GM23338 (cell line): ENCODE measurements around the gene PPP1R18.

ENCODE experiments used
- CREB1 ChIP-seq: fragments of 250-450 bp; sonication (Bioruptor Pico); IDR thresholded peaks from 2 replicates; pipeline ENCODE4 v1.5.0; 2020; ENCODE audit warnings: low read depth, mild to moderate bottlenecking, moderate library complexity
- EZH2 ChIP-seq: fragments of 200-600 bp; sonication (generic); IDR thresholded peaks from one replicate; pipeline ENCODE4 v1.8.0; 2017; ENCODE audit warnings: antibody characterized with exemption, mild to moderate bottlenecking, low read depth; ENCODE audit not compliant: unreplicated experiment
- EZH2phosphoT487 ChIP-seq: fragments of 200-600 bp; sonication (generic); IDR thresholded peaks from one replicate; pipeline ENCODE4 v1.8.1; 2018; ENCODE audit warnings: antibody characterized with exemption; ENCODE audit not compliant: unreplicated experiment
- JUNB ChIP-seq: IDR thresholded peaks from one replicate; pipeline ENCODE4 v1.6.1; 2016; ENCODE audit warnings: antibody characterized with exemption; ENCODE audit not compliant: unreplicated experiment
- NANOG ChIP-seq: IDR thresholded peaks from 2 replicates; pipeline ENCODE4 v1.6.1; 2016; ENCODE audit warnings: antibody characterized with exemption, borderline replicate concordance
- POLR2AphosphoS5 ChIP-seq: IDR thresholded peaks from 2 replicates; pipeline ENCODE4 v1.6.1; 2016; ENCODE audit warnings: antibody characterized with exemption, low read depth
- STAT1 ChIP-seq: IDR thresholded peaks from one replicate; pipeline ENCODE4 v1.6.1; 2016; ENCODE audit warnings: antibody characterized with exemption; ENCODE audit not compliant: unreplicated experiment
- ZNF114 ChIP-seq: fragments of 250-450 bp; sonication (Bioruptor Pico); IDR thresholded peaks from 2 replicates; pipeline ENCODE4 v1.5.0; 2020; ENCODE audit warnings: mild to moderate bottlenecking, moderate library complexity
- ZNF331 ChIP-seq: fragments of 250-450 bp; sonication (Bioruptor Pico); IDR thresholded peaks from 2 replicates; pipeline ENCODE4 v1.5.0; 2020; ENCODE audit warnings: low read depth, mild to moderate bottlenecking, moderate library complexity
- TF ChIP-seq, protein P1 (sequence below), 2 experiments: fragments of 200-600 bp in 1 of 2; sonication (generic) in 1 of 2; conservative IDR thresholded peaks; 2 replicates each; pipeline versions ENCODE4 v1.5.1 to v1.6.1; 2016 to 2017; ENCODE audit warnings: antibody characterized with exemption in 2 of 2, low read depth in 2 of 2, mild to moderate bottlenecking in 2 of 2, moderate library complexity in 1 of 2
- TF ChIP-seq, protein P2 (sequence below): IDR thresholded peaks from one replicate; pipeline ENCODE4 v1.6.1; 2018; ENCODE audit warnings: antibody characterized with exemption; ENCODE audit not compliant: unreplicated experiment
- TF ChIP-seq, protein P3 (sequence below): fragments of 250-450 bp; sonication (Bioruptor Pico); IDR thresholded peaks from 2 replicates; pipeline ENCODE4 v1.5.0; 2020; ENCODE audit warnings: mild to moderate bottlenecking, moderate library complexity
- TF ChIP-seq, protein P4 (sequence below): IDR thresholded peaks from 2 replicates; pipeline ENCODE4 v1.6.1; 2016; ENCODE audit warnings: antibody characterized with exemption

DNA sequence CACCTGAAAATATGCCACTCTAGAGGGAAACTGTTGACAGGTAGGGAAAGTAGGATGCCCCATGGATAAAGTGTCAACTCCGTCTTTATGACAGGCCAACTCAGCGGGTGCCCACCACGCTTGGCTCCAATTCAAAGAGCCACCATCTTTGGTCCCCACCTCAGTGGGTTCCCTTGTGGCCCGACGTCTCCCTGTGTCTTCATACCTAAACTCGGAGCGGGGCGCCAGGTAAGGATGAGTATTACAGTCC is 30.4 kb upstream of the PPP1R18 start:
- TF ChIP-seq, protein P1, sequence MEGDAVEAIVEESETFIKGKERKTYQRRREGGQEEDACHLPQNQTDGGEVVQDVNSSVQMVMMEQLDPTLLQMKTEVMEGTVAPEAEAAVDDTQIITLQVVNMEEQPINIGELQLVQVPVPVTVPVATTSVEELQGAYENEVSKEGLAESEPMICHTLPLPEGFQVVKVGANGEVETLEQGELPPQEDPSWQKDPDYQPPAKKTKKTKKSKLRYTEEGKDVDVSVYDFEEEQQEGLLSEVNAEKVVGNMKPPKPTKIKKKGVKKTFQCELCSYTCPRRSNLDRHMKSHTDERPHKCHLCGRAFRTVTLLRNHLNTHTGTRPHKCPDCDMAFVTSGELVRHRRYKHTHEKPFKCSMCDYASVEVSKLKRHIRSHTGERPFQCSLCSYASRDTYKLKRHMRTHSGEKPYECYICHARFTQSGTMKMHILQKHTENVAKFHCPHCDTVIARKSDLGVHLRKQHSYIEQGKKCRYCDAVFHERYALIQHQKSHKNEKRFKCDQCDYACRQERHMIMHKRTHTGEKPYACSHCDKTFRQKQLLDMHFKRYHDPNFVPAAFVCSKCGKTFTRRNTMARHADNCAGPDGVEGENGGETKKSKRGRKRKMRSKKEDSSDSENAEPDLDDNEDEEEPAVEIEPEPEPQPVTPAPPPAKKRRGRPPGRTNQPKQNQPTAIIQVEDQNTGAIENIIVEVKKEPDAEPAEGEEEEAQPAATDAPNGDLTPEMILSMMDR (conservative IDR thresholded peaks at IDR 0.05; ENCODE audit: low read depth in 2 of 2) = no peak
- TF ChIP-seq EZH2 (no peak), CREB1 (no peak), ZNF114 (peak; percentile 72; the same call in 1 of the 2 replicates), POLR2AphosphoS5 (no peak), EZH2phosphoT487 (no peak), JUNB (no peak), STAT1 (no peak), NANOG (no peak), ZNF331 (CRISPR knock-in tag) (no peak)
- TF ChIP-seq, protein P2, sequence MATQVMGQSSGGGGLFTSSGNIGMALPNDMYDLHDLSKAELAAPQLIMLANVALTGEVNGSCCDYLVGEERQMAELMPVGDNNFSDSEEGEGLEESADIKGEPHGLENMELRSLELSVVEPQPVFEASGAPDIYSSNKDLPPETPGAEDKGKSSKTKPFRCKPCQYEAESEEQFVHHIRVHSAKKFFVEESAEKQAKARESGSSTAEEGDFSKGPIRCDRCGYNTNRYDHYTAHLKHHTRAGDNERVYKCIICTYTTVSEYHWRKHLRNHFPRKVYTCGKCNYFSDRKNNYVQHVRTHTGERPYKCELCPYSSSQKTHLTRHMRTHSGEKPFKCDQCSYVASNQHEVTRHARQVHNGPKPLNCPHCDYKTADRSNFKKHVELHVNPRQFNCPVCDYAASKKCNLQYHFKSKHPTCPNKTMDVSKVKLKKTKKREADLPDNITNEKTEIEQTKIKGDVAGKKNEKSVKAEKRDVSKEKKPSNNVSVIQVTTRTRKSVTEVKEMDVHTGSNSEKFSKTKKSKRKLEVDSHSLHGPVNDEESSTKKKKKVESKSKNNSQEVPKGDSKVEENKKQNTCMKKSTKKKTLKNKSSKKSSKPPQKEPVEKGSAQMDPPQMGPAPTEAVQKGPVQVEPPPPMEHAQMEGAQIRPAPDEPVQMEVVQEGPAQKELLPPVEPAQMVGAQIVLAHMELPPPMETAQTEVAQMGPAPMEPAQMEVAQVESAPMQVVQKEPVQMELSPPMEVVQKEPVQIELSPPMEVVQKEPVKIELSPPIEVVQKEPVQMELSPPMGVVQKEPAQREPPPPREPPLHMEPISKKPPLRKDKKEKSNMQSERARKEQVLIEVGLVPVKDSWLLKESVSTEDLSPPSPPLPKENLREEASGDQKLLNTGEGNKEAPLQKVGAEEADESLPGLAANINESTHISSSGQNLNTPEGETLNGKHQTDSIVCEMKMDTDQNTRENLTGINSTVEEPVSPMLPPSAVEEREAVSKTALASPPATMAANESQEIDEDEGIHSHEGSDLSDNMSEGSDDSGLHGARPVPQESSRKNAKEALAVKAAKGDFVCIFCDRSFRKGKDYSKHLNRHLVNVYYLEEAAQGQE = no peak
- TF ChIP-seq, protein P3, sequence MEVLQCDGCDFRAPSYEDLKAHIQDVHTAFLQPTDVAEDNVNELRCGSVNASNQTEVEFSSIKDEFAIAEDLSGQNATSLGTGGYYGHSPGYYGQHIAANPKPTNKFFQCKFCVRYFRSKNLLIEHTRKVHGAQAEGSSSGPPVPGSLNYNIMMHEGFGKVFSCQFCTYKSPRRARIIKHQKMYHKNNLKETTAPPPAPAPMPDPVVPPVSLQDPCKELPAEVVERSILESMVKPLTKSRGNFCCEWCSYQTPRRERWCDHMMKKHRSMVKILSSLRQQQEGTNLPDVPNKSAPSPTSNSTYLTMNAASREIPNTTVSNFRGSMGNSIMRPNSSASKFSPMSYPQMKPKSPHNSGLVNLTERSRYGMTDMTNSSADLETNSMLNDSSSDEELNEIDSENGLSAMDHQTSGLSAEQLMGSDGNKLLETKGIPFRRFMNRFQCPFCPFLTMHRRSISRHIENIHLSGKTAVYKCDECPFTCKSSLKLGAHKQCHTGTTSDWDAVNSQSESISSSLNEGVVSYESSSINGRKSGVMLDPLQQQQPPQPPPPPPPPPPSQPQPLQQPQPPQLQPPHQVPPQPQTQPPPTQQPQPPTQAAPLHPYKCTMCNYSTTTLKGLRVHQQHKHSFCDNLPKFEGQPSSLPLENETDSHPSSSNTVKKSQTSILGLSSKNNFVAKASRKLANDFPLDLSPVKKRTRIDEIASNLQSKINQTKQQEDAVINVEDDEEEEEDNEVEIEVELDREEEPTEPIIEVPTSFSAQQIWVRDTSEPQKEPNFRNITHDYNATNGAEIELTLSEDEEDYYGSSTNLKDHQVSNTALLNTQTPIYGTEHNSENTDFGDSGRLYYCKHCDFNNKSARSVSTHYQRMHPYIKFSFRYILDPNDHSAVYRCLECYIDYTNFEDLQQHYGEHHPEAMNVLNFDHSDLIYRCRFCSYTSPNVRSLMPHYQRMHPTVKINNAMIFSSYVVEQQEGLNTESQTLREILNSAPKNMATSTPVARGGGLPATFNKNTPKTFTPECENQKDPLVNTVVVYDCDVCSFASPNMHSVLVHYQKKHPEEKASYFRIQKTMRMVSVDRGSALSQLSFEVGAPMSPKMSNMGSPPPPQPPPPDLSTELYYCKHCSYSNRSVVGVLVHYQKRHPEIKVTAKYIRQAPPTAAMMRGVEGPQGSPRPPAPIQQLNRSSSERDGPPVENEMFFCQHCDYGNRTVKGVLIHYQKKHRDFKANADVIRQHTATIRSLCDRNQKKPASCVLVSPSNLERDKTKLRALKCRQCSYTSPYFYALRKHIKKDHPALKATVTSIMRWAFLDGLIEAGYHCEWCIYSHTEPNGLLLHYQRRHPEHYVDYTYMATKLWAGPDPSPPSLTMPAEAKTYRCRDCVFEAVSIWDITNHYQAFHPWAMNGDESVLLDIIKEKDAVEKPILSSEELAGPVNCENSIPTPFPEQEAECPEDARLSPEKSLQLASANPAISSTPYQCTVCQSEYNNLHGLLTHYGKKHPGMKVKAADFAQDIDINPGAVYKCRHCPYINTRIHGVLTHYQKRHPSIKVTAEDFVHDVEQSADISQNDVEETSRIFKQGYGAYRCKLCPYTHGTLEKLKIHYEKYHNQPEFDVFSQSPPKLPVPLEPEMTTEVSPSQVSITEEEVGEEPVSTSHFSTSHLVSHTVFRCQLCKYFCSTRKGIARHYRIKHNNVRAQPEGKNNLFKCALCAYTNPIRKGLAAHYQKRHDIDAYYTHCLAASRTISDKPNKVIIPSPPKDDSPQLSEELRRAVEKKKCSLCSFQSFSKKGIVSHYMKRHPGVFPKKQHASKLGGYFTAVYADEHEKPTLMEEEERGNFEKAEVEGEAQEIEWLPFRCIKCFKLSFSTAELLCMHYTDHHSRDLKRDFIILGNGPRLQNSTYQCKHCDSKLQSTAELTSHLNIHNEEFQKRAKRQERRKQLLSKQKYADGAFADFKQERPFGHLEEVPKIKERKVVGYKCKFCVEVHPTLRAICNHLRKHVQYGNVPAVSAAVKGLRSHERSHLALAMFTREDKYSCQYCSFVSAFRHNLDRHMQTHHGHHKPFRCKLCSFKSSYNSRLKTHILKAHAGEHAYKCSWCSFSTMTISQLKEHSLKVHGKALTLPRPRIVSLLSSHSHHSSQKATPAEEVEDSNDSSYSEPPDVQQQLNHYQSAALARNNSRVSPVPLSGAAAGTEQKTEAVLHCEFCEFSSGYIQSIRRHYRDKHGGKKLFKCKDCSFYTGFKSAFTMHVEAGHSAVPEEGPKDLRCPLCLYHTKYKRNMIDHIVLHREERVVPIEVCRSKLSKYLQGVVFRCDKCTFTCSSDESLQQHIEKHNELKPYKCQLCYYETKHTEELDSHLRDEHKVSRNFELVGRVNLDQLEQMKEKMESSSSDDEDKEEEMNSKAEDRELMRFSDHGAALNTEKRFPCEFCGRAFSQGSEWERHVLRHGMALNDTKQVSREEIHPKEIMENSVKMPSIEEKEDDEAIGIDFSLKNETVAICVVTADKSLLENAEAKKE = no peak
- TF ChIP-seq, protein P4, sequence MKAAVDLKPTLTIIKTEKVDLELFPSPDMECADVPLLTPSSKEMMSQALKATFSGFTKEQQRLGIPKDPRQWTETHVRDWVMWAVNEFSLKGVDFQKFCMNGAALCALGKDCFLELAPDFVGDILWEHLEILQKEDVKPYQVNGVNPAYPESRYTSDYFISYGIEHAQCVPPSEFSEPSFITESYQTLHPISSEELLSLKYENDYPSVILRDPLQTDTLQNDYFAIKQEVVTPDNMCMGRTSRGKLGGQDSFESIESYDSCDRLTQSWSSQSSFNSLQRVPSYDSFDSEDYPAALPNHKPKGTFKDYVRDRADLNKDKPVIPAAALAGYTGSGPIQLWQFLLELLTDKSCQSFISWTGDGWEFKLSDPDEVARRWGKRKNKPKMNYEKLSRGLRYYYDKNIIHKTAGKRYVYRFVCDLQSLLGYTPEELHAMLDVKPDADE = no peak
